HEK293 (cell line): ENCODE results near the gene DNAH7.

Experiments
- CTCF ChIP-seq: fragments of 450-650 bp; formaldehyde crosslinking; IDR thresholded peaks from 2 replicates; pipeline ENCODE4 v1.5.1; 2016; ENCODE audit warnings: missing biosample characterization, missing genetic modification characterization
- HOXA7 ChIP-seq: sonication (generic); formaldehyde crosslinking; IDR thresholded peaks from 2 replicates; pipeline ENCODE4 v1.8.1; 2022; ENCODE audit warnings: missing genetic modification reagents, borderline replicate concordance
- RBAK ChIP-seq: fragments of 450-650 bp; formaldehyde crosslinking; IDR thresholded peaks from 2 replicates; pipeline ENCODE4 v1.5.1; 2016; ENCODE audit warnings: missing biosample characterization, missing genetic modification characterization
- ZBTB8A ChIP-seq: fragments of 450-650 bp; formaldehyde crosslinking; IDR thresholded peaks from 2 replicates; pipeline ENCODE4 v1.5.1; 2016; ENCODE audit warnings: missing biosample characterization, missing genetic modification characterization
- ZFHX2 ChIP-seq: fragments of 450-650 bp; formaldehyde crosslinking; conservative IDR thresholded peaks from 2 replicates; pipeline ENCODE4 v1.5.1; 2016; ENCODE audit warnings: missing biosample characterization, missing genetic modification characterization
- ZFP37 ChIP-seq: fragments of 450-650 bp; formaldehyde crosslinking; IDR thresholded peaks from 2 replicates; pipeline ENCODE4 v1.5.1; 2016; ENCODE audit warnings: missing biosample characterization, missing genetic modification characterization
- ZNF777 ChIP-seq: fragments of 450-650 bp; formaldehyde crosslinking; IDR thresholded peaks from 2 replicates; pipeline ENCODE4 v1.5.1; 2017; ENCODE audit warnings: missing biosample characterization, missing genetic modification characterization, borderline replicate concordance

DNA sequence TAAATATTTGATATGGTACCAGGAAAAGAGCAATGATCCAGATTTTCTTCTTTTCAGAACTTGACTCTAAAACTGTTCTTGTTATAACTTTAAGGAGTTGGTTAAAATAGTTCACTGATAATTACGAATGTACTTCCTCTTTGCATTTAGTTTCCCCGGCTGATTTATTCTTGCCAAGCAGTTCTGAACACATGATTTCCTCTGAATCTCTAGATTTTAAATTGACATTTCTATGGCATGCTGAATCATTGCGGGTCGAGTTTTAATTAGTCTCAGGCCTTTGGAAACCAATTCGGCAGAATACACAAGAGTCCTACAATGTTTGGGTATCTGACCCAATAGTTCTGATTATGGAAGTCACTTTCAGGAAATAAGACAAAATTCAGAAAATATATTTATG lies 37.3 kb upstream of the DNAH7 start:
- no peak for TF ChIP-seq HOXA7 (CRISPR knock-in tag)
- TF ChIP-seq CTCF (tag by site-specific recombination): no peak
- TF ChIP-seq ZFHX2 (tag by site-specific recombination): no peak
- TF ChIP-seq ZFP37: no peak
- TF ChIP-seq ZNF777 (tag by site-specific recombination): no peak
- no peak for TF ChIP-seq ZBTB8A (tag by site-specific recombination)
- TF ChIP-seq RBAK (tag by site-specific recombination): no peak
